ENCODE measurements around the gene ERBIN. TPM values are rescaled to one million over a fixed set of nuclear protein-coding genes. Genes with fewer than 3 reads are reported as not detected.
A peak's percentile ranks its signal among the peaks of the same experiment; 100 is the strongest.

Gene ERBIN
- total and polyA plus RNA-seq, 2 experiments from 2014 or later = 15.6 to 26.4 TPM

GRCh38 chr5:65903581-65903980 lies 22.8 kb upstream of the ERBIN start:
- Histone ChIP-seq H3K4me3 (no peak overlapping the region), H3F3A (replicated peaks; ENCODE audit: low read depth) (no peaks in the 10 kb centered on the region), H3K4me2 (no peak overlapping the region), H3K4me1 (ENCODE audit: insufficient read depth) (no peaks in the 10 kb centered on the region), H3K27ac (ENCODE audit: low read depth) (no peak overlapping the region), H3K27me3 (ENCODE audit: insufficient read depth) (no peaks in the 10 kb centered on the region), H3K79me2 (replicated peaks; ENCODE audit: insufficient read depth) (no peaks in the 10 kb centered on the region), H3K9me2 (ENCODE audit: insufficient read depth) (no peaks in the 10 kb centered on the region), H4K20me1 (replicated peaks; ENCODE audit: insufficient read depth) (no peaks in the 10 kb centered on the region), H3K36me3 (ENCODE audit: insufficient read depth) (no peaks in the 10 kb centered on the region), H2AFZ (0 out of 2 replicates have a peak overlapping the region, but pooled peaks have one; percentile 60)
- ATAC-seq (no peak), DNase-seq (ENCODE audit: low spot score) (no peak)
- H3K4me1 Mint-ChIP-seq = no peaks in the 10 kb centered on the region
- peaks cover 2% of the 10 kb centered on the region for H3K27me3 Mint-ChIP-seq (ENCODE audit: insufficient read depth, low read depth, poor library complexity)
- no peak overlapping the region for H3K4me3 Mint-ChIP-seq
- no peaks in the 10 kb centered on the region for H3K36me3 Mint-ChIP-seq (ENCODE audit: low read depth)
- TF ChIP-seq REST (IDR thresholded peaks at IDR 0.05; ENCODE audit: unreplicated experiment) (no peak), POLR2AphosphoS5 (IDR thresholded peaks at IDR 0.05; ENCODE audit: low read depth) (no peak)
- no peaks in the 10 kb centered on the region for H3K9me3 Mint-ChIP-seq
- H3K27ac Mint-ChIP-seq = no peak overlapping the region

GRCh38 chr5:65906256-65906655 lies 20.1 kb upstream of the ERBIN start:
- H3K4me1 ChIP-seq (ENCODE audit: insufficient read depth) = no peaks in the 10 kb centered on the region
- H3K4me1 Mint-ChIP-seq = no peaks in the 10 kb centered on the region
- no peaks in the 10 kb centered on the region for H3K79me2 ChIP-seq (replicated peaks; ENCODE audit: insufficient read depth)
- no peak overlapping the region for H3K27ac Mint-ChIP-seq
- H2AFZ ChIP-seq = no peak overlapping the region
- no peak overlapping the region for H3K4me3 ChIP-seq
- H3F3A ChIP-seq (replicated peaks; ENCODE audit: low read depth) = no peaks in the 10 kb centered on the region
- H3K27me3 Mint-ChIP-seq (ENCODE audit: insufficient read depth, low read depth, poor library complexity) = peaks cover 2% of the 10 kb centered on the region
- no peak overlapping the region for H3K4me2 ChIP-seq
- H3K27me3 ChIP-seq (ENCODE audit: insufficient read depth) = no peaks in the 10 kb centered on the region
- no peaks in the 10 kb centered on the region for H3K36me3 Mint-ChIP-seq (ENCODE audit: low read depth)
- H3K36me3 ChIP-seq (ENCODE audit: insufficient read depth) = no peaks in the 10 kb centered on the region
- DNase-seq (ENCODE audit: low spot score) = no peak
- no peaks in the 10 kb centered on the region for H4K20me1 ChIP-seq (replicated peaks; ENCODE audit: insufficient read depth)
- ATAC-seq = no peak
- H3K9me3 Mint-ChIP-seq = no peaks in the 10 kb centered on the region
- no peaks in the 10 kb centered on the region for H3K9me2 ChIP-seq (ENCODE audit: insufficient read depth)
- no peak overlapping the region for H3K4me3 Mint-ChIP-seq
- no peak overlapping the region for H3K27ac ChIP-seq (ENCODE audit: low read depth)
- TF ChIP-seq CTCF (conservative IDR thresholded peaks at IDR 0.05; ENCODE audit: low read depth in 2 of 2) (no peak), JUNB (IDR thresholded peaks at IDR 0.05; ENCODE audit: unreplicated experiment) (no peak), ZNF331 (CRISPR knock-in tag; IDR thresholded peaks at IDR 0.05; ENCODE audit: low read depth) (no peak), EZH2phosphoT487 (IDR thresholded peaks at IDR 0.05; ENCODE audit: unreplicated experiment) (no peak), EZH2 (IDR thresholded peaks at IDR 0.05; ENCODE audit: low read depth, unreplicated experiment) (no peak), POLR2AphosphoS5 (IDR thresholded peaks at IDR 0.05; ENCODE audit: low read depth) (no peak), NANOG (IDR thresholded peaks at IDR 0.05; ENCODE audit: borderline replicate concordance) (no peak), ETS1 (IDR thresholded peaks at IDR 0.05) (no peak), ZNF462 (CRISPR knock-in tag; IDR thresholded peaks at IDR 0.05) (no peak)
